GM18867 (cell line): ENCODE data around the gene GLE1.
"Not testable (repeated sequence)": the region's sequence is repeated elsewhere in the genome, so short reads cannot be mapped to it uniquely, and the experiment has no call there.

Source experiments
- ATAC-seq: cut with Tn5 transposase; IDR thresholded peaks from one replicate; pipeline ENCODE4 v1.9.1; 2021; ENCODE audit warnings: mild to moderate bottlenecking, moderate library complexity; ENCODE audit not compliant: unreplicated experiment

GLE1 gene

DNA sequence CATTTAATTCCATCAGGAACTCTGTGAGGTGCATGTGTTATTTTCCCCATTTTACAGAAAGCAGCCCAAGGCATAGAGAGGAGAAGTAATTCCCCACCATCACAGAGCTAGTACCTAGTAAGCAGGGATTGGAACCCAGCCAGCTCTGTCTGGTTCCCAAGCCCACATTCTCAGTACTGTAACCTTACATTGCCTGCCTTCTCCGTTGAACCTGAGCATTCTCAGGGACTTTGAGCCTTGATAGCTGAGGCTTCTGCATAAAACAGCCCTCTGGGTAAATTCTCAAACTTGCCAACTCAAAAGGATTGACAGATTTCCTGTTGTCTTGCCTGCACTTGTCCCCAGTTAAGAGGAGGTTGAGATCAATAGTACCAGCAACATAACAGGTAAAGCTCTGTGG, 9.2 kb upstream of the GLE1 start:
- no peak for ATAC-seq

DNA sequence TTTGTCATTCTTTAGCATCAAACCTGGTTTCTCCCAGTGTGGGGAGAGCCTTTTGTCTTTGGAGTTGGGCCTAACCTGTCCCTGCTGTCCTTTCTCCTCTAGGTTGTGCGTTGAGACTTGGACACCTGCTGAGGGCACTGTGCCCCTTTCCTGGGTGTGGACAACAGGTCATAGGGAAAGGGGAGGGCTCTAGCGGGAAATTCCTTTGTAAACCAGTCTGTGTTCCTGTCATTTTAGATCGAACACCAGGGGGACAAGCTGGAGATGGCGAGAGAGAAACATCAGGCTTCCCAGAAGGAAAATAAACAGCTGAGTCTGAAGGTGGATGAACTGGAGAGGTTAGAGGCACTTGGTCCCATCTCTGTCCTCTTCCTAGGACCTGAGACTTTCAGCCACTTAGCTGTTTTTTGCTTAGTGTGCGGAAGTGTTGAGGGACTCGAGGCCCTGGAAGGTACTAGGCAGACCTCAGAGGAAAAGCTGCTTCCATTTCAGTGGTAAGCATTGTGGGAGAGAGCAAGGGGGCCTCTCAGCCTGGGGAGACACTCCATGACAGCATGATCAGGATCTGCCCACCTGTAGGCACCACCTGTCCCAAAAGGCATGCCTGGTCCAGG, 8.6 kb upstream of the GLE1 start:
- ATAC-seq = no peak

DNA sequence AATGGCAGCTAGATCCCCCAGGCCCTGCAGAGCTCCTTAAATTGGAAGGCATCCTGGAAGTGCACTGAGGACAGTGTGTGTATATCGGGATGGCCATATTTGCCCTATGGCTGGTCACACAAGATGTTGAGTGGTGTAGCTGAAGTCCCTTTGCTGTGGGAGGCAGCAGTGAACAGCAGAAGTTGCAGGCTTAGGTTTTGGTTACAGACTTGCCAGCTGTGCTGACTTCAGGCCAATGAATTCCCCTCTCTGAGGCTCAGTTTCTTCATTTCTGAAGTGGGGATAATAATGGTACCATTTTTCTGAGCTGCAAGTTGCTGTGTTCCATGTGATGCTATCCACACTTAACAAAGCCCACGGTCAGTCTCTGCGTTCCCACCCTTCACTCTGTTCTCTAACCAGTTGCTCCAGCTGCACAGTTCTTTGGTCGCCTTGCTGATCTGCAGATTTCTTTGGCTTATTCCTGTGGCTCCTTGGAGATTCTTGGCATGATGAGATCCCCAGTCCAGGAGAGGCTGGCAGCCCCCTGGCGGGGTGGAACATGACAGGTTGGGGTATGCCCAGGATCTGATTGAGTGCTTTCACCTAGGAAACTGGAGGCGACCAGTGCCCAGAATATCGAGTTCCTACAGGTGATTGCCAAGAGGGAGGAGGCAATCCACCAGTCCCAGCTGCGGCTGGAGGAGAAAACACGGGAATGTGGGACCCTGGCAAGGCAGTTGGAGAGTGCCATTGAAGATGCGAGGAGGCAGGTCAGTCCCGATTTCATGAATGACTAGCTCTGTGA, 6.5 kb upstream of the GLE1 start:
- ATAC-seq = no peak

DNA sequence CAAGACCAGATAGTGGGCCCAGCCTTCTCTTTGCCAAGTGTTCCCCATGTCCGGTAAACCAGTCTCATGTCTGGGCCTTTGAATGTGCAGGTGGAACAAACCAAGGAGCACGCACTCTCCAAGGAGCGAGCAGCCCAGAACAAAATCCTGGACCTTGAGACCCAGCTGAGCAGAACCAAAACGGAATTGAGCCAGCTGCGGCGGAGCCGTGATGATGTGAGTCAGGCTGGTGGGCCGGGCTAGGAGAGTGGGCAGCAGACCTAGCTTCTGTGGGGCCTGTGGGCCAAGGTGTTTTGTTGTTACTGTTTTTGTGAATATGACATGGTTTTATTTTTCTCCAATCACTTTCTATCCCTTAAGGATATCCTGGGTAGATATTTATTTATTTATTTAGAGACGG, 5.6 kb upstream of the GLE1 start:
- ATAC-seq = no peak

DNA sequence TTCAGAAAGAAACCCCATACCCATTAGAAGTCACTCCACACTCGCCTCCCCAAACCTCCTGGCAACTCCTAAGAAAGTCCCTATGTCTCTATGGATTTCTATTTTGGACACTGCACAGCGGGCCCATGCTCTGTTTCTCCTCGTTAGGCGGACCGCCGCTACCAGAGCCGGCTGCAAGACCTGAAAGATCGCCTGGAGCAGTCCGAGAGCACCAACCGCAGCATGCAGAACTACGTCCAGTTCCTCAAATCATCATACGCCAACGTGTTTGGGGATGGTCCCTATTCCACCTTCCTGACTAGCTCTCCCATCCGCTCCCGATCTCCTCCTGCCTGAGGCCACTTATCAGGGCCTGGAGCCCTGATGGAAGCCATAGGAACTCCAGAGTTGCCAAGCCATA, 4.6 kb upstream of the GLE1 start:
- no peak for ATAC-seq

DNA sequence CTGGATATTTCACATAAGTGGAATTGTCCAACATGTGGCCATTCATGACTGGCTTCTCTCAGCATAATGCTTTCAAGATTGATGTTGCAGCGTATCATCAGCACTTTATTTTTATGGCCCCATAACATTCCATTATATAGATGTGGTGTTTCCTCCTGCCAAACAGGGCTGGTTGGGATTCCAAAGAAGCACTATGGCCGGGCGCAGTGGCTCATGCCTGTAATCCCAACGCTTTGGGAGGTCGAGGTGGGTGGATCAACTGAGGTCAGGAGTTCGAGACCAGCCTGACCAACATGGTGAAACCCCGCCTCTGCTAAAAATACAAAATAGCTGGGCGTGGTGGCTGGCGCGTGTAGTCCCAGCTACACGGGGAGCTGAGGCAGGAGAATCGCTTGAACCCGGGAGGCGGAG, 1.1 kb upstream of the GLE1 start:
- ATAC-seq = not testable (repeated sequence)

DNA sequence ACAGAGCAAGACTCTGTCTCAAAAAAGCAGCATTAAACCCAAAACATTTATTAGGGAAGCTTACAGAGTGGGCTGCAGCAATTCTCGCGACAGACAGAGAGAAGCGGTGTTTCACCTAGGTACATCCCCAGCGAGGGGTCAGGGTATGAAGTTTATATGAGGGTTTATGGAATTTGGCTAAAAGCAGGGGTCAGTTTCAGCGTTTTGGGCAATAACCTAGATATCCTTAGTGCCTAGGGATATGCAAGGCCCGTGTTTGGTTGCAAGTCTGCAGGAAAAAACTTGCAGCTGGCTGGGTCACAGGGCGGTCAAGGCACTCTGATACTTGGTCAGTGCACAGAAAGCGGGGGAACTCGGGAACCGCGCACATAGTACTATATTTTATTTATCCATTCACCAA, 649 bp upstream of the GLE1 start:
- ATAC-seq = no peak

DNA sequence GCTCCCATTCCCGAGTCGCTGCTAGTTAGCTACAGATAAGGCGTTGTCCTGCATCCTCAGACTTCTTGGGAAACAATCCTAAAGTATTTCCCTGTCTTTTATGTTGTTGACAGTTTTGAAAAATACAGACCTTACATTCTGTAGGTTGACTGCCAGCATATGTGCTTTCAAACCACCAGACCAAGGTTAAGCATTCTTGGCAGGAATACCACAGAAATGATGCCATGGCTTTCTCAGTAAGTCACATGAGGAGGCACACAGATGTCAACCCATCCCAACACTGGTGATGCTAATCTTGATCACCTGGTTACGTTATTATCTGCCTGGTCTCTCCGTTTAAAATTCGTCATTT, 871 bp downstream of the GLE1 start:
- no peak for ATAC-seq

DNA sequence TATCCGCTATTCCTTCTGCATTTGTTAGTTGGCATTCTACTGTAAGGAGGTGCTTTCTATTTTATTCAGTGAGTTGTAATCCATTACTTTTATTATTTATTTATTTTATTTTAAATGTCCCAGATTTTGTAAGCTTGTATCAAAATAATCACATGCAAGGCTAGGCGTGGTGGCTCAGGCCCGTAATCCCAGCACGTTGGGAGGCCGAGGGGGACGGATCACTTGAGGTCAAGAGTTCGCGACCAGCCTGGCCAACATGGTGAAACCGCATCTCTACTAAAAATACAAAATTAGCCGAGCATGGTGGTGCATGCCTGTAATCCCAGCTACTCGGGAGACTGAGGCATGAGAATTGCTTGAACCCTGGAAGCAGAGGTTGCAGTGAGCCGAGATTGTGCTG, 1.4 kb downstream of the GLE1 start:
- ATAC-seq = not testable (repeated sequence)

DNA sequence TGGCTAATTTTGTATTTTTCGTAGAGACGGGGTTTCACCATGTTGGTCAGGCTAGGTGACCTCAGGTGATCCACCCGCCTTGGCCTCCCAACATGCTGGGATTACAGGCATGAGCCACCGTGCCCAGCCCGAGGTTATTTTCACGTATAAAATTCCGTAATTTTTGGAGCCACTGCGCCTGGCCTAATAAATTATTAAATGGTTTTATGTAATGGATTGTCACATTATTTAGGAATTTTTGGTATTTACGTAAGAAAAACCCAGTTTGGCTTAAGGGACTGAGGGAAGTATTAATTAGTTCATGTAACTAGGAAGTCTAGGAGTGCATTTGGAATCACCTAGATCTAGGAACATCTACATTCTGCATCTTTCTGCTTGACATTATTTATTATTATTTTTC, 8.3 kb downstream of the GLE1 start:
- ATAC-seq = no peak

DNA sequence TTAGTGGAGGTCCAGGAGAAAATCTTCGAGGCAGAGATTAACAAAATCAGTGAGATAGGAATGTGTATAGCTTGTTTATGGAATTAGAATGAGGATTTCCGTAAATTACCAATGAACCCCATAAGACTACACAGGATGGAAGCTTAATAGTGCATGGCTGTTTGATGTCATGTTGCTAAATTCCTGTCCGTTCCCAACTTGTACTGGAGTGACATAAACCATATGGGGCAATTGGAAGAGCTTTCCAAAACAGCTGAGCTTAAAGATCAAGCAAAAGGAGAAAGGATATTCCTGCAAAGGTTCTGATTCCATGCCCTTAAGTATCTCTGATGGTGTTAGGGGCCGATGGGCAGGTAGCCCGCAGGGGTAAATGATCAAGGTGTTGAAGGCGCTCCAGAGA, 17.4 kb downstream of the GLE1 start:
- ATAC-seq = no peak

DNA sequence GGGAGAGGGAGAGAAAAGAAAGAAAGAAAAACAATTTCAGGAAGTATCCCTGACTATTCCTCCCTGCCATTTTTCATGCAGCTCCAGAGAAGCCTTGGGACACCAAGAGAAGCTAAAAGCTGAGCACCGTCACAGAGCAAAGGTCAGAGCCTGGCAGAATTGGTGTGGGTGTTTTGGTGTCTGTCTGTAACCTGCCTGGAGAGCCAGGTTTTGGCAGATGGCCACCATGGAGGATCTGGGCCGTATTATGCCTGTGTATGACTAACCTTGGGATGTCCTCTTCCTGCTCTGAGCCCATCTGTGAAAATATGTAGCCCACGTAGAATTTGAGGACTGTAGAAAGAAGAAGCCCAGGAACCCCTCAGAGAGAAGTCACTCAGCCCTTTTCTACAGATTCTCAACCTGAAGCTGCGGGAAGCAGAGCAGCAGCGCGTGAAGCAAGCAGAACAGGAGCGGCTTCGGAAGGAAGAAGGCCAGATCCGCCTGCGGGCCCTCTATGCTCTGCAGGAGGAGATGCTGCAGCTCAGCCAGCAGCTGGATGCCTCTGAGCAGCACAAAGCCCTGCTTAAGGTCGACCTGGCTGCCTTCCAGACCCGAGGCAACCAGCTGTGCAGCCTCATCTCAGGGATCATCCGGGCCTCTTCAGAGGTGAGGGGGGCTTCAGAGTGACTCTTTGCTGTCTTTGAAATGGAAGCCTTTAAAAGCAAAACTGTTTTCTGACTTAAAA, 18.8 kb downstream of the GLE1 start:
- ATAC-seq = no peak

DNA sequence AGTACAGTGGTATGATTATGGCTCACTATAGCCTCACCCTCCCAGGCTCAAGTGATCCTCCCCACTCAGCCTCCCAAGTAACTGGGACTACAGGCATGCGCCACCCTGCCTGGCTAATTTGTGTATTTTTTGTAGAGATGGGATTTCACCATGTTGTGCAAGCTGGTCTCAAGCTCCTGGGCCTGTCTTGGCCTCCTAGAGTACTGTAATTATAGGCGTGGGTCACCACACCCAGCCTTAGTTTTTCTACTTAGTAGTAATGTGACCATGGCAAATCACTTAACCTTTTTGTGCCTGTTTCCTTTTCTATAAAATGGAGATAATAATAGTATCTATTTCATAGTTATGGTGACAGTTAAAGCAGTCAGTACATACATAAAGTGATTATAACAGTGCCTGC, 22.2 kb downstream of the GLE1 start:
- no peak for ATAC-seq

DNA sequence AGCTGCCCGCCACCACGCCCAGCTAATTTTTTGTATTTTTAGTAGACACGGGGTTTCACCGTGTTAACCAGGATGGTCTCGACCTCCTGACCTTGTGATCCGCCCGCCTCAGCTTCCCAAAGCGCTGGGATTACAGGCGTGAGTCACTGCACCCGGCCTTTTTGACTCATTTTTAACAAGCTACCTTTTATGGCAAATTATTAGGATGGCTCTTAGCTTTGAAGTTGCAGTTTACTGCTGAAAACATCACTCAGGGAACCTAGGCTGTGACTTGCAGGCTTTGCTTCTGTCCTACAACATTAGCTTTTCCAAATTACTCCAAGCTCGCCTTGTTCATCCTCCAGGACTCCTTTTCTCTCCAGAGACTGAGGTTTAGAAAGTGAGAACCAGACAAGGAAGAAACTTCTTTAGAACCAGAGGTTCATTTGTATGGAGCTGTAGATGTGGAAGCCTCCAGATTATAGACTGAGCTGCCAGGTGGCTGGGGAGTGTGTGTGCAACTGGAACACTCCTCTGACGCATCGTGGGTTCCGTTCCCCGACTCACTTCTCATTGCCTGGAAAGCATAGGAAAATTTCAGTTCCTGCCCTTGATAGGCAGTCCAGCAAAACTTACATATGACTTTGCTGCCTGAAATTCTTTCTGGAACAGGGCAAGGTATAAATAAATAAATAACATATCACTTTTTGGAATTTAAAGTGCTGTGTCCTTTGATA, 24.1 kb downstream of the GLE1 start:
- ATAC-seq = no peak

DNA sequence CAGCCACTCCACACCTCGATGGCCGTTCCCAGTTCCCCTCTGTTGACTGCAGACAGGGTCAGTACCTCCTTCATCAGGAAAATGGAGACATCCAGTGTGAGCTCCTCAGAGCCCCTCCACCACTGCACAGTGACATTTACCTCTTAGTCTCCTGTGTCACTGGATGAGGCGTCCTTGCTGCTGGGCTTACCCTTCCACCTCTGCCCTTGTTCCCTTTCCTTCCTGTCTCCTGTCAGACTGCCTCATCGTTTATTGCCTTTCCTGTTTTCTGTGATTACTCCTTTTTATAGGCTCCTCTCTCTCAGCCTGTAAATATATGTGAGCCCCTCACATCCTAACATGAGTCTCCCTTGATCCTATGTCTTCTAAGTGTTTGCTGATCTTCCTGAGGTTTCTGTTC, 24.7 kb downstream of the GLE1 start:
- no peak for ATAC-seq

DNA sequence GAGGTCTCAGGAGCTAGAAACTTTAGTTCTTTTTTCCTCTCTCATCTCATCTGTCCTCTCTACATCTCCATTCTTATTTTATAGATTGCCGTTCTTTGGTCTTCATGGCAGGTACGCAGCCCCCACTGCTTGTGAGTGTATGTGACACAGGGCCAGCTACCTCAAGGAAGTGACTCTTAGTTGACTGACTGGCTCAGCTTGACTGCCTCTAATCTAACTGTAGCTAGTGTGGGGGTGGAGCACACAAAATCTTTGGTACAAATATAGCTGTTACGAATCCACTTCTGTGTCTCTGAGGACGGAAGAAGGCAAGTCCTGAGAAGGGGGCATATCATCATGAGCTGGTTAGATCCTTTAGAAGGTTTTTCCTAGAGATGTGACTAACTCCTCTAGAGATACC, 28.1 kb downstream of the GLE1 start:
- no peak for ATAC-seq

DNA sequence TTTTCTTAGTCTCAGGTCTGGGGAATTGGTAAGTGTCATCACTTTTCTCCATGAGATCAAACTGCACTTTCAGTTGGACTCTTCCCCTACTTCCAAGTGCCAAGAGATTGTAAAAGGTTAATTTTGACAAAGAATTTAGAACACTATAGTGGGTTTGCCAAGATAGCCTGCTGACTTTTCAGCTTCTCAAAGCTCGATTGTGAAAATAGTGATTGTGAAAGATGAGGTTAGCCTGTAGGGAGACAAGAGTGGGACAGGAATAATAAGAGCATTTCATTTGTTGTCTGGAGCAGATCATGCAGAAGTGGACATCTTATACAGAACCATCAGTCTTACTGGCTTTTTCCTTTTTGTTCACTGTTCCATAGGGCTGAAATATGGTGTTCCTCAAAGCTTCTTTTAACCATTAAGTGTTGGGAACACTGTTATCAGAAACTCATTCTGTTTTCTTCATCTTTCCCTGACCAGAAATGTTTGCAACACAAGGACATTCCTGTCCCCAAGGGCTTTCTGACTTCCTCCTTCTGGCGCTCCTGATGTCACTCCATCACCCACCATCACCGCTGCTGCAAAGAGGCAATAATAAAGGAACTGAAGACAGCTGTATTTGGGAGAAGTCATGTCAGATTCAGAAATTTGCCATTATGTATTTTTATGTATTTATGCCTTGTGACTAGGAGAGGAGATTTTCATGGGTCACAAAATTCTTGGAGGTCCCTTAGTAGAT, 36.3 kb downstream of the GLE1 start:
- ATAC-seq = no peak

DNA sequence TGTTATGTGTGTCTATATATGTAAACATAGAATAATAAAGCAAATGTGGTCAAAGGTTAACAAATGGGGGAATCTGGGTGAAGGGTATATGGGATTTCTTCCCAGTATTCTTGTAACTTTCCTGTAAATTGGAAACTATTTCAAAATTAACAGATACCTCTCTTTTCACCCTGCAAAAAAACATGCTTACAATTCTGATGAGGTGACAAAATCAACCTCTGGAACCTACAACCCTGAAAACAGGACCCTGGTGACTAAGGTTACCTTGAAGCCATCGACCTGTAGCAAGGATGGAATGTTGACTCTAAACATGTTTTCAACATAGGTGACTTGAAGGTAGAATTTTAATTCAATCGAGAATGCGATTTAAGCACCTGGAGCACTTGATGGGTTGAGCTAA, 42.0 kb downstream of the GLE1 start:
- no peak for ATAC-seq

DNA sequence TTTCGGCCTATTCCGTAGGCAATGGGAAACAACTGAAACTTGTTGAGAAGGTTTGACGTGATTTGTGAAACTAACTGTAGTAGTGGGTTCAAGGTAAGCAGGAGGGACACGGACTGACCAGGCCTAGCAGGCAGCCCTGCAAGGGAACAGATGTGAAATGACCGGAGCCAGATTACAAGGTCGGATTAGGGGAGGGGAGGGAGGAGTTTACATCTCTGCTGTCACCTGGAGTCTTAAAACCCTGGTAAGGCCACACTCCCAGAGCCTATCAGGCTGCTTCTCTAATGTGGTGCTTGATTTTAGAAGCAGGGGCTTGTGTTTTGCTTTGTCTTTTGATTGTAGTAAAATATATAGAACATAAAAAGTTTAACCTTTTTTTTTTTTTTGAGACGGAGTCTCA, 44.4 kb downstream of the GLE1 start:
- no peak for ATAC-seq

DNA sequence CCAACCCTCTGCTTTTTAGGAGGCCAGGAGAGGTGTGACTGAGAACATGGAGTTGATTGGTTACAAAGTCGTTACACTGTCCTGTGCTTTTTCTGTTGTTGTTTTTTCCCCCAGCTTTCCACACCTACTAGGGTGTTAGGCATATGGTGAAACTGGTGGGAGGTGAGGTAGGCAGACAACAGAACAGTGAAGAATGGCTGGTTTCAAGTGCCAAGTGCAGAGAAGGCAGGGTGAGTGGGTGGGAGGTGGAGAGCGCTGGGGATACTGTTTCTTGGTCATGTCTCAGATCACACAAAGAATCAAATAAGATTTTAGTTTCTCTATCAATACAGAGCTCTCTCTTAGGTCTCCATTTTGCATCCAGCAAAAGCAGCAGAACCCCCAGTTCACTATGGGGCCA, 45.7 kb downstream of the GLE1 start:
- ATAC-seq = no peak
